ENCODE data around the gene MAGI1. TPM values are rescaled to one million over a fixed set of nuclear protein-coding genes. Genes with fewer than 3 reads are reported as not detected.

MAGI1 gene
- total RNA-seq, 1 experiment from 2014 or later = 38.6 TPM

- no TSS peak for BruUV-seq (replicated peaks)
- Histone ChIP-seq H3K9ac (ENCODE audit: low read length) (no peak overlapping the region), H3K9me2 (ENCODE audit: insufficient read depth) (no peaks in the 10 kb centered on the region), H3K27me3 (ENCODE audit: insufficient read depth, low read length) (no peaks in the 10 kb centered on the region), H3K4me2 (ENCODE audit: low read length) (no peak overlapping the region), H3K27ac (ENCODE audit: low read depth, low read length) (no peak overlapping the region), H3K9me3 (ENCODE audit: control insufficient read depth in 1 of 2, insufficient read depth in 1 of 2, low read depth in 1 of 2, low read length in 2 of 2) (no peaks in the 10 kb centered on the region), H4K20me1 (ENCODE audit: insufficient read depth) (no peaks in the 10 kb centered on the region), H3K4me1 (ENCODE audit: control insufficient read depth in 1 of 2, insufficient read depth in 2 of 2, low read length in 2 of 2) (no peaks in the 10 kb centered on the region), H3K79me2 (ENCODE audit: insufficient read depth, low read length) (no peaks in the 10 kb centered on the region), H3K4me3 (replicated peaks in 1 of 2; ENCODE audit: low read depth in 1 of 2, low read length in 2 of 2) (no peak overlapping the region), H3K36me3 (ENCODE audit: control insufficient read depth in 1 of 2, insufficient read depth in 2 of 2, low read length in 2 of 2) (no peaks in the 10 kb centered on the region), H2AFZ (ENCODE audit: low read depth, low read length, poor library complexity, severe bottlenecking) (no peak overlapping the region)
- ATAC-seq = no peak
- ChIA-PET CTCF (no interaction called here), RAD21 (ENCODE audit: low non-redundant PET in 1 of 2, low total read pairs in 2 of 2, uncharacterized antibody in 2 of 2, unreplicated experiment in 2 of 2) (no interaction called here), POLR2A (no interaction called here)
- DNase-seq (ENCODE audit: low read depth, low spot score) = no peak
- intact Hi-C loops (cut with micrococcal nuclease) = no loop called here
- no peak for TF ChIP-seq CEBPB (IDR thresholded peaks at IDR 0.05; ENCODE audit: low read depth)
- TF ChIP-seq ZNF274 (IDR thresholded peaks at IDR 0.05; ENCODE audit: low read depth, low read length) = no peak
- no peak for TF ChIP-seq YY1 (IDR thresholded peaks at IDR 0.05; ENCODE audit: extremely low read depth, insufficient replicate concordance, low read depth, low read length)
- TF ChIP-seq FOSL1 (IDR thresholded peaks at IDR 0.05; ENCODE audit: low read depth) = no peak
- no peak for TF ChIP-seq TCF7L2 (IDR thresholded peaks at IDR 0.05; ENCODE audit: borderline replicate concordance, extremely low read depth, insufficient read depth, insufficient read length)
- TF ChIP-seq ELF1 (IDR thresholded peaks at IDR 0.05; ENCODE audit: borderline replicate concordance, low read depth) = no peak
- no peak for TF ChIP-seq SIN3A (IDR thresholded peaks at IDR 0.05; ENCODE audit: low read depth)
- TF ChIP-seq ZFX (IDR thresholded peaks at IDR 0.05) = no peak
- TF ChIP-seq MAX (IDR thresholded peaks at IDR 0.05) = no peak
- TF ChIP-seq SP1 (IDR thresholded peaks at IDR 0.05; ENCODE audit: low read depth) = no peak
- TF ChIP-seq ZBTB33 (IDR thresholded peaks at IDR 0.05; ENCODE audit: extremely low read depth, insufficient replicate concordance, low read length) = no peak
- TF ChIP-seq CTCF (IDR thresholded peaks at IDR 0.05 in 2 of 3, conservative IDR thresholded peaks at IDR 0.05 in 1 of 3; ENCODE audit: borderline replicate concordance in 1 of 3, insufficient read depth in 1 of 3, low read depth in 2 of 3, low read length in 2 of 3) = no peak
- TF ChIP-seq ATF3 (IDR thresholded peaks at IDR 0.05) = no peak
- TF ChIP-seq EZH2phosphoT487 (IDR thresholded peaks at IDR 0.05; ENCODE audit: borderline replicate concordance) = no peak
- TF ChIP-seq REST (IDR thresholded peaks at IDR 0.05; ENCODE audit: low read depth) = no peak
- no peak for TF ChIP-seq CBX3 (IDR thresholded peaks at IDR 0.05; ENCODE audit: low read depth)
- no peak for TF ChIP-seq POLR2AphosphoS5 (IDR thresholded peaks at IDR 0.05; ENCODE audit: low read depth, low read length)
Observed at GRCh38 chr3:65816208-65816607, 222.5 kb downstream of the MAGI1 start.
